SK-N-SH (cell line): ENCODE data around the gene ZEB1.

Source experiments
- CTCF ChIP-seq: fragments of 200-600 bp; sonication (generic); IDR thresholded peaks from 2 replicates; pipeline ENCODE4 v1.6.1; 2017; ENCODE audit warnings: antibody characterized with exemption, mild to moderate bottlenecking, moderate library complexity
- EP300 ChIP-seq, 2 experiments: IDR thresholded peaks; 2 replicates each; pipeline versions ENCODE4 v1.4.0 to v1.6.1; 2012; ENCODE audit warnings: borderline replicate concordance in 1 of 2, low read depth in 1 of 2, low read length in 1 of 2
- EZH2phosphoT487 ChIP-seq: fragments of 200-600 bp; sonication (generic); IDR thresholded peaks from 2 replicates; pipeline ENCODE4 v1.6.1; 2017; ENCODE audit warnings: low read depth, mixed run types, mild to moderate bottlenecking, antibody characterized with exemption, moderate library complexity, borderline replicate concordance
- GATA2 ChIP-seq: sonication (generic); formaldehyde crosslinking; IDR thresholded peaks from 2 replicates; pipeline ENCODE4 v1.5.0; 2020; ENCODE audit warnings: mild to moderate bottlenecking, missing genetic modification reagents
- MXI1 ChIP-seq: IDR thresholded peaks from 2 replicates; pipeline ENCODE4 v1.6.1; 2012; ENCODE audit warnings: mild to moderate bottlenecking, low read depth, low read length, improper control_type of control experiment
- RAD21 ChIP-seq: IDR thresholded peaks from 2 replicates; pipeline ENCODE4 v1.6.1; 2012; ENCODE audit warnings: mild to moderate bottlenecking, low read length
- SIN3A ChIP-seq: IDR thresholded peaks from 2 replicates; pipeline ENCODE4 v1.6.1; 2012; ENCODE audit warnings: low read depth, mild to moderate bottlenecking, low read length, moderate library complexity, borderline replicate concordance
- TCF12 ChIP-seq: IDR thresholded peaks from 2 replicates; pipeline ENCODE4 v1.4.0; 2012
- YY1 ChIP-seq: IDR thresholded peaks from 2 replicates; pipeline ENCODE4 v1.4.0; 2012; ENCODE audit warnings: low read depth, mild to moderate bottlenecking
- TF ChIP-seq, protein P1 (sequence below): IDR thresholded peaks from 2 replicates; pipeline ENCODE4 v1.6.1; 2012; ENCODE audit warnings: mild to moderate bottlenecking, low read depth, low read length, moderate library complexity

- TF ChIP-seq, protein P1, sequence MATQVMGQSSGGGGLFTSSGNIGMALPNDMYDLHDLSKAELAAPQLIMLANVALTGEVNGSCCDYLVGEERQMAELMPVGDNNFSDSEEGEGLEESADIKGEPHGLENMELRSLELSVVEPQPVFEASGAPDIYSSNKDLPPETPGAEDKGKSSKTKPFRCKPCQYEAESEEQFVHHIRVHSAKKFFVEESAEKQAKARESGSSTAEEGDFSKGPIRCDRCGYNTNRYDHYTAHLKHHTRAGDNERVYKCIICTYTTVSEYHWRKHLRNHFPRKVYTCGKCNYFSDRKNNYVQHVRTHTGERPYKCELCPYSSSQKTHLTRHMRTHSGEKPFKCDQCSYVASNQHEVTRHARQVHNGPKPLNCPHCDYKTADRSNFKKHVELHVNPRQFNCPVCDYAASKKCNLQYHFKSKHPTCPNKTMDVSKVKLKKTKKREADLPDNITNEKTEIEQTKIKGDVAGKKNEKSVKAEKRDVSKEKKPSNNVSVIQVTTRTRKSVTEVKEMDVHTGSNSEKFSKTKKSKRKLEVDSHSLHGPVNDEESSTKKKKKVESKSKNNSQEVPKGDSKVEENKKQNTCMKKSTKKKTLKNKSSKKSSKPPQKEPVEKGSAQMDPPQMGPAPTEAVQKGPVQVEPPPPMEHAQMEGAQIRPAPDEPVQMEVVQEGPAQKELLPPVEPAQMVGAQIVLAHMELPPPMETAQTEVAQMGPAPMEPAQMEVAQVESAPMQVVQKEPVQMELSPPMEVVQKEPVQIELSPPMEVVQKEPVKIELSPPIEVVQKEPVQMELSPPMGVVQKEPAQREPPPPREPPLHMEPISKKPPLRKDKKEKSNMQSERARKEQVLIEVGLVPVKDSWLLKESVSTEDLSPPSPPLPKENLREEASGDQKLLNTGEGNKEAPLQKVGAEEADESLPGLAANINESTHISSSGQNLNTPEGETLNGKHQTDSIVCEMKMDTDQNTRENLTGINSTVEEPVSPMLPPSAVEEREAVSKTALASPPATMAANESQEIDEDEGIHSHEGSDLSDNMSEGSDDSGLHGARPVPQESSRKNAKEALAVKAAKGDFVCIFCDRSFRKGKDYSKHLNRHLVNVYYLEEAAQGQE: no peak
- TF ChIP-seq MXI1: no peak
- TF ChIP-seq RAD21: no peak
- no peak for TF ChIP-seq YY1
- TF ChIP-seq SIN3A: no peak
- TF ChIP-seq CTCF: no peak
- TF ChIP-seq TCF12: no peak
- no peak for TF ChIP-seq EP300 (IDR thresholded peaks at IDR 0.05; ENCODE audit: borderline replicate concordance in 1 of 2, low read depth in 1 of 2, low read length in 1 of 2)
- no peak for TF ChIP-seq EZH2phosphoT487
- TF ChIP-seq GATA2 (CRISPR knock-in tag): no peak
These were observed 196.1 kb downstream of the ZEB1 start for GRCh38 chr10:31515116-31515515.
